ENCODE results near the gene ZBTB24.
"Not testable (repeated sequence)": the region's sequence is repeated elsewhere in the genome, so short reads cannot be mapped to it uniquely, and the experiment has no call there.

Gene ZBTB24

GRCh38 chr6:109467696-109468095, 15.3 kb downstream of the ZBTB24 start:
- DNase-seq = no peak

DNA sequence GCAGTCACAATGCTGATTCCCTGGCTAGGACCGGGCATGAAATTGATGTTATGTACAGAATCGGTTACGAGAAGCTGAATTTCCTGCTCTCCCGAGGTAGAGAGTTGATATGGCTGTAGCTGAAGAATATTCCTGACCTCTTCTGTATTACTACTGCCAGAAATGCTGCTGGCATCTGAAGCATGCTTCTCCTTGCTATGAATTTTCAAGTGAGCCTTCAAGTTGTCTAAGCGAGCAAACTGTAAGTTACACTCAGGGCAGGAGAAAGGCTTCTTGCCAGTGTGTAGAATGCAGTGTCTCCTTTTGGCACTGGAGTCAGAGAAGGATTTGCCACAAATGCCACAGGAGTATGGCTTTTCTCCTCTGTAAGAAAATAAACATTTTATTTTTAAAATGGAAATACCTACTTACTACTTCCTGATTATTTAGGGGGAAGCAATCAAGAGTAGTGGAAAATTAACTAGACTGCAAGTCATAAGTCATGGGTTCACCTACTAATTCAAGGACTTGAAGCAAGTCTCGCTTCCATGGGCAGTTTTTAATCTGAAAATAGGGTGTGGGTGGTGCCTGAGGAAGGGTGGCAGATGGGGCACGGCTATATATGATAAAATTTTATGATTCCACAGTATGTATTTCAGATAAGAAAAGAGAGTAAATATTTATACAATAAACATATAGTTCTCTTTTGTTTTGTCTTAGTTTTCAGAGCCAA, 16.7 kb downstream of the ZBTB24 start:
- DNase-seq = no peak

DNA sequence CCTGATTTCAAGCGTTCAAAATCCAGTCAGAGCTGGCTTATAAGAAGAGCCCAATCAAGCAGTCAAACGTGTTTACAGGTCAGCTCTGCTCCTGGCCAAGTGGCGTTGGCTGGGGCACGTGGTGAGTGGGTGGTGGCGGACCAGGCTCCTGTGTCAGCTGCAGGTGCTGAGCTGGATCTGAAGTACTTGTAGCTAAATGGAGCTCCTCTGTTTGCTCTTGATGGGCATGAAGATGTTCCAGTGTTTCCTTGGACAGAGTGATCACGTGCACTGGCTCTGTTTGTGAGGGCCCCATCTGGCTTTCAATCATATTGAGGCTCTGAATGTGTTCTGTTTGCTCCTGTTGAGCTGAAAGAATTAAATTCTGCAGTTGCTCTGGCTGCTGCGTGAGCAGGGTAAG, 17.2 kb downstream of the ZBTB24 start:
- no peak for DNase-seq

DNA sequence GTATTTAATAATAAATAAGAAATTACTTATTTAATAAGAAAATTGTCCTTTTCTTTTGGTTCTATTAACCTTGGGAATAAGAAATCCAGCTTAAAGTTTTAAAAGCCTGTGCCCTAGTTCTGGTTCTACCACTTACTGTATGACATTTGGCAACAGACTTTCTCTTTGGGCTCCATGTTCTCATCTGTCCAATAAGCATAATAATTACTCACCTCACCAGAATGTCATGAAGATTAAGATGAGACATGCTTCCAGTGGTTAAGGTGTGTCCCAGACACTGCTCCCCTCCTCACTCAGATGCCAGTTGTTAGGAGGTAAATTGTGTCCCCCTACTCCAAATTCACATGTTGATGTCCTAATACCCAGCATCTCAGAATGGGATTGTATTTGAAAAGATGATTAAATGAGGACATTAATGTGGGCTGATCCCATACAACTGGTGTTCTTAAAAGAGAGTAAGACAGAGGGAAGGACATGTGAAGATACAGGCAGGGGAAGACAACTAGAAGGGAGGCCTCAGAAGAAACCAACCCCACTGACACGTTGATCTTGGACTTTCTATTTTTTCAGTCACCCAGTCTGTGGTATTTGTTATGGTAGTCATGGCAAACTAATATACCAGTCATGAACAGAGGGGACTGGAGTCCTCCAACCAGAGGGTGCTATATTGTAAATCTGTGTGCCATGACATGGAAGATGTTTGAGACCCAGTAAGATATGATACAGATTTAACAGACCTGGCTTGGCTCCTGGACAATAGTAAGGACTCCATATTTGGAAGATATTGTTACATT, 21.1 kb downstream of the ZBTB24 start:
- DNase-seq = no peak

- DNase-seq = not testable (repeated sequence)
Observed at GRCh38 chr6:109461205-109461604, 21.8 kb downstream of the ZBTB24 start.

DNA sequence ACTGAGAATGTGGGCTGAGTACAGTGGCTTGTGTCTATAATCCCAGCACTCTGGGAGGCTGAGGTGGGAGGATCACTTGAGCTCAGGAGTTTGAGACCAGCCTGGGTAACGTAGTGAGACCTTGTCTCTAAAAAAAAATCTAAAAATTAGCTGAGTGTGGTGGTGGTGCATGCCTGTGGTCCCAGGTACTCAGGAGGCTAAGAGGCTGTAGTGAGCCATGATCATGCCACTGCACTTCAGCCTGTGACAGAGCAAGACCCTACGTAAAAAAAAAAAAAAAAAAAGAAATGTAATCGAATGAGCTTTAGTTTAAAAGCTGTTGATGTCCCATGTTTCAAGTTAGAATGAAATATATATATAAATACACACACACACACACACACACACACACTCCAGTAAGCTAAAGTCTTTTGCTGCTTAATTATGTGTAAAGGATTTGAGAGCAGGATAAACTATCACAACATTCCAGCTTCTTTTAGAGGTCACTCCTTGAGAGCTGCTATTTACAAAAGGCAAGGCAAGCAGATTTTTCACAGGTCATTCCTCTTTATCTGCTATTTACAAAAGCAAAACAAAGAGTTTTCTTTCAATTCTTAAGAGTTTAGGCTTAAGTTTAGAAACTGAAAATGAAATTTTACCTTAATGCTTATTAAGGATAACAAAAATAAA, 22.7 kb downstream of the ZBTB24 start:
- no peak for DNase-seq

- DNase-seq = no peak
Observed at GRCh38 chr6:109458774-109459531, 24.1 kb downstream of the ZBTB24 start.

GRCh38 chr6:109457562-109457996, 25.4 kb downstream of the ZBTB24 start:
- DNase-seq = no peak

GRCh38 chr6:109456710-109457561, 26.1 kb downstream of the ZBTB24 start:
- no peak for DNase-seq

DNA sequence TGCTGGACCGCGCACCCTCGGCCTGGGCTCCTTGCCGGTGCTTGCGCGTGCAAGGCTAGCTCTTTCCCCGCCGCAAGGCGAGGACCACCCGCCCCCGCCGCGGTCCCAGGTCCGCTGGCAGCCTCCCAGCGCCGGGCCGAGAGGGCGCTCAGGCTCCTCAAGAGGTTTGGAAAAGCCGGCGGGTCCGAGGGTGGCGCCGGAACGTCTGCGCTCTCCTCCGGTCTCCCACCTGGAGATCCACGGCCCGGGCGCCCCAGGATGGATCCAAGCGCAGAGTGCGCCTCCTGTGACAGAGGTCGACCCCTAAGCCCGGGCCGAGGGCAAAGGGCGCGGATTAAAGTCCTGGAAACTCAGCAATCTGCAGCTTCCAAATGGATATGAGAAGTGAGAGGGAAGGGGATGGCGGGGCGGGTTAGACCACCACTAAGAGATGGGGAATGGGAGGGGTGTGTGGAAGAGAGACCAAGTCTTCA, 26.9 kb downstream of the ZBTB24 start:
- DNase-seq = no peak

DNA sequence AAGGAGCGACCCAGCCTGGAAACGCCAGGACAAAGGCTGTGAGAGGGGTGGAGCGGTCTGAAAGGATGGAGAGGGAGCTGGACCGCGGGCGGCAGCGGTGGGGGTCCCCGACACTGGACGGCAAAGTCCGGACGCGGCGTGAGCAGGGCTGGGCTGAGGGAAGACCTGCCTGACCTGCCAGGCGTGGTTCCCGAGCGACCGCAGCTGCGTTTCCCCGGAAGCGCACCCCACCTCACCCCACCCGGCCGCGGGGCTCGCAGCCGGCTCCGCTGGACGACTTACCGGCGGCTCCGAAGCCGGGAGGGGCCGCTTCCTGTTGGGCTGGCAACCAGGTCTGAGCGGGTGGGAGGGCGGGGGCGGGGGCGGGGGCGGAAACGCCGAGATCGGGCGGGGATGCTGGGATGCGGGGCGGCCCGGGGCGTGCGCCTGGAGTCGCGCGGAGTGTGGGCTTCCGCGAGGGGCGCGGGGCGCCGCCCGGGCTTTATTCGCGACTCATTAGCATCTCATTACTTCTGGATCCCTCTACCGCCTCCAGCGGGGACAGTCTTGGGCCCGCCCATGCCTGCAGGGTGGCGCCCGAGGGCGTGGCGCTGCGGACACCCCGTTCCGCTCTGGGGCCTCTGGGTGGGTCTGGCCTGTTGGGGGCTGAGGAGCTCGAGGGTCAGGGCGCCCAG, 27.4 kb downstream of the ZBTB24 start, which contains the start of gene MICAL1:
Gene MICAL1 (minus strand): TSS at position 336 of the 674 bp plus-strand sequence. CDS start 1,576 bp downstream, outside the sequence.
- peak; percentile 7 for DNase-seq

- DNase-seq = no peak
Observed at GRCh38 chr6:109454496-109455436, 28.3 kb downstream of the ZBTB24 start.

DNA sequence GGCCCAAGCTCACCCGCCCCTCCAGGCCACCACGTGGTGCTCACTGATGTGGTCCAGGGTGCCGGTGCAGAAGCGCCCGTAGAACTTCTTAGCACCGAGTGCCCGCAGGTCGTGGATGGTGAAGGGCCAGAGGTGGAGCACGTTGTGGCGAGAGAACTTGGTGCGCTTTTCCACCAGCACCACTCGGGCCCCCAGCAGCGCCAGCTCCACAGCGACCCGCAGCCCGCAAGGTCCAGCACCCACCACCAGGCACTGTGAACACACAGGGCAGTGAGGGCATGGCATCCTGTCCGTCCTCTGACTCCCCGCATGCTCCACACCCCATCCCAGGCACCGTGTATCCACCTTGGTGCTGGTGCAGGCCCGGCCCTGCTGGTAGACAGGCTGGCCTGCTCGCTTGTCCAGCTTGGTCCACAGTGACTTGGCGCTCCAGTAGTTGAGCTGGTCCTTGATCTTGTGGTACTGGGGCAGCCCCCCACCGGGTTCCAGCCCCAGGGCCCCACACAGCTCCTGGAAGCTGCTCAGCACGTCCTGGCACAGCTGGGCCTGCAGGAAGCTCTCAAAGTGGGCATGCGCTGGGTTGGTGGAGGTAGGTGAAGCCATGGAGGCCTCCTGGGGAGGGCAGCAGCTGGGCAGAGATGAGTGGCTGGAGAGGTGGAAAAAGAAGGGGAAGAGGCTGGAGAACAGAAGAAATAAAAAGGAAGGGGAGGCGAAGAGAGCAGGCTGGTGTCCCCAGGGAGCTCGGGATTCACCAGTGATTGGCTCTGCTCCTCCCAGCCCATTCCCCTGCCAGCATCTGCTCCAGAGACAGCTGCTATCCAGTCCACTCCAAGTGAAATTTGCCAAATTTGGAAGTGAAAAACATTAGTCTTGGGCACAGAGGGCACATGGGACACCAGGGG, 29.2 kb downstream of the ZBTB24 start:
- DNase-seq = peak; percentile 77

- DNase-seq = no peak
Observed at GRCh38 chr6:109453156-109453555, 29.9 kb downstream of the ZBTB24 start.

DNA sequence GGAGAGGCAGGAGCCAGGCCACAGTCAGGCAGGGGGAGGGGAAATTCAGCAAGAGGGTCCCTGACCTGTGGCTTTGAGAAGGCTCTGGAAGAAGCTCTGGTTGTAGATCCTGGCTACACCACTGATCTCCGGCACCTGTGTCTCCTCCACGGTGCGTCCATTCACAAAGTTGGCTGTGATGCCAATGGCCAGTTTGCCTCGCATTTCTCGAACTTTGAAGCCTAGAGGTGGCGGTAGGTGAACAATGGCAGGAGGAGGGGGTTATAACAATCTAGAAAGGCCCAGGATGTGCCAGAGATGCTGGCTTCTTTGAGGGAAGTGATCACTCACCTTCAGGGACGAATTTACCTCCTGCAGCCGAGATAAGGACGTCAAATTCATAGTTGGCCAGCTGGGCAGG, 30.8 kb downstream of the ZBTB24 start:
- no peak for DNase-seq

- no peak for DNase-seq
Observed at GRCh38 chr6:109451376-109451775, 31.6 kb downstream of the ZBTB24 start.

- no peak for DNase-seq
Observed at GRCh38 chr6:109450801-109451200, 32.2 kb downstream of the ZBTB24 start.

GRCh38 chr6:109449795-109450673, 33.0 kb downstream of the ZBTB24 start:
- DNase-seq = no peak

All from NCI-H1694 (cell line).